Fibroblast of skin of left quadriceps (primary cell): Measurements from ENCODE around the gene VCX3B.
"Not testable (repeated sequence)": the region's sequence is repeated elsewhere in the genome, so short reads cannot be mapped to it uniquely, and the experiment has no call there.

Experiments
- DNase-seq, 2 experiments: peaks; one replicate each; pipeline ENCODE4 v3.0.0-alpha.2; 2013; ENCODE audit warnings: low read depth in 2 of 2

The VCX3B gene

DNA sequence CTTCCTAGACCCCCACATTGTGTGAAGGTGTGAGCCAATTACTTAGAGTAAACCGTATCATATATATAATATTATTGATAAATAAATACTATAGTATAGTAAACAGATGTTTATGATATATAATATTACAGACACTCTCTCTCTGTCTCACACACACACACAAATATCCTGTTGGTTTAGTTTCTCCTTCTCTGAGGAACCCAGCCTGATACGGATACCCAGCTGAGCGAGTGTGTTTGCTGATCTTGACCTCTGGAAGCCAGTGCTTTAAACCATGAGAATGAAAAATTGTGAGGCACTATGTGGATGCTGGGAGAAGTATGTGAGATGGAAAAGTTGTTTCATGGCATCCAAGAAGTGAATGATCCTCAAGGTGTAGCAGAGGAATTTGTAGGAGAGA is at the start of gene VCX3B:
VCX3B (plus strand) TSS at position 301 of the 400 bp plus-strand sequence. CDS start 621 bp downstream, outside the sequence.
- DNase-seq, result not testable (repeated sequence)

DNA sequence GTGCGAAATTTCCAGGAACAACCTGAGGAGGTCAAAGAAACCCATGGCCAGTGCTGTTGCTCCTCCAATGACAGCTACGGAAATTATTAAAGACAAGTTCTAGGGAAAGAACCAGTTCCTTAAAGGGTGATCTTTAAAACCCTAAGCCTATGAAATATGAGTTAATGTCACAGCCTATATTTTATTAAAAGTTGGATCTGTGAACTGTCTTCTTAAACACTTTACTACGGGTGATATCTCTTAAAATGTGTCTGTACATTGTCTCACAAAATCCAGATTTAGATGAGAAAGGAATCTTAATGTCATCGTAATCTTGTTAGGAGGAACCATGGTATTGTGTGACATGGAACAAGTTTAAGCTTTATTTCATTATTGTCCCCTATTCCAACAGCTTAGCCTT is 46.3 kb upstream of the VCX3B start:
- DNase-seq, result no peak

GRCh38 chrX:8424912-8425311 is 39.7 kb upstream of the VCX3B start:
- no peak for DNase-seq

- no peak for DNase-seq
These were observed 34.9 kb upstream of the VCX3B start for GRCh38 chrX:8429692-8430249.

DNA sequence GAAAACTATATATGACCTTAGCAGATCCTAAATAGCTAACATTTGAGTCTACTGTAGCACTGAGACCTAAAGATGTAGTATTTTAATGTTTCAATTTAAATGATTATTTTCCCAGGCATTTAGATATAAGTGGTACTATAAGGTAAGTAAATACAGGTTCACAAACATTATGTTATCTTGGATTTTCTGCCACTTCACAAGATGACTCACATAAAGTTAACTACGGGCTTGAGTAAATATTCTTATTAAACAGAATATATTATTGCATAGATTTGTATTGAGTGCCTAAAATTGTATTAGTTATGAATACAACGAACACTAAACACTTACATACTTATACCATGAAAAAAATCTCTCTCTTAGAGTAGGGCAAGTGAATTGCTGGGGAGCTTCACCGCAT is 34.2 kb upstream of the VCX3B start:
- DNase-seq, result no peak

GRCh38 chrX:8432396-8432795 is 32.2 kb upstream of the VCX3B start:
- DNase-seq, result peak; percentile 39 to 47

GRCh38 chrX:8433109-8434062 is 31.2 kb upstream of the VCX3B start:
- DNase-seq, result no peak

GRCh38 chrX:8447368-8447767 is 17.3 kb upstream of the VCX3B start:
- DNase-seq, result no peak

DNA sequence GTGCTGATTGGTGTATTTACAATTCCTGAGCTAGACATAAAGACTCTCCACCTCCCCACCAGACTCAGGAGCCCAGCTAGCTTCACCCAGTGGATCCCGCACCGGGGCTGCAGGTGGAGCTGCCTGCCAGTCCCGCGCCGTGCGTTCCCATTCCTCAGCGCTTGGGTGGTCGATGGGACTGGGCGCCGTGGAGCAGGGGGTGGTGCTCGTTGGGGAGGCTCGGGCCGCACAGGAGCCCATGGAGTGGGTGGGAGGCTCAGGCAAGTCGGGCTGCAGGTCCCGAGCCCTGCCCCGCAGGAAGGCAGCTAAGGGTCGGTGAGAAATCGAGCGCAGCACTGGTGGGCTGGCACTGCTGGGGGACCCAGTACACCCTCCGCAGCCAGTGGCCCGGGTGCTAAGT is 12.3 kb upstream of the VCX3B start:
- not testable (repeated sequence) for DNase-seq

DNA sequence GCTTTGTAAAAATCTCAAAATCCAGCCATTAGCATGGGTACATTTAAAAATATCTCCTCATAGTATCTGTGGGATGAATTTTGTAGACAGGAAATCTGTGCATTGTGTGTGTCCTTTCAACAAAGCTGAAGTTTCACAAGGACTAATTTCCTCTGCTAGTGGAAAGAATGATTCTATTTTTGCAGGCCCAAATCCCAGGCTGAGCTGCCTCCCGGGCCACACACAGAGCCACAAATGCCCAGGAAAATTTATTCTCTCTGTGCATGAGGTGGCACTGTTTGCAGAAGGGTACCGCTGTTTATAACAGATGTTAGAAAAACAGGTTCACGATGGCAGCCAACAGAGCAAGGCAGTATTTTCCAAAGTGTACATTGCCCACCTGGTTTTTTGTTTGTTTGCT is 11.0 kb upstream of the VCX3B start:
- DNase-seq, result no peak

- DNase-seq, result no peak
These were observed 9.1 kb upstream of the VCX3B start for GRCh38 chrX:8455557-8455956.

- no peak for DNase-seq
These were observed 2.1 kb upstream of the VCX3B start for GRCh38 chrX:8462488-8462887.

DNA sequence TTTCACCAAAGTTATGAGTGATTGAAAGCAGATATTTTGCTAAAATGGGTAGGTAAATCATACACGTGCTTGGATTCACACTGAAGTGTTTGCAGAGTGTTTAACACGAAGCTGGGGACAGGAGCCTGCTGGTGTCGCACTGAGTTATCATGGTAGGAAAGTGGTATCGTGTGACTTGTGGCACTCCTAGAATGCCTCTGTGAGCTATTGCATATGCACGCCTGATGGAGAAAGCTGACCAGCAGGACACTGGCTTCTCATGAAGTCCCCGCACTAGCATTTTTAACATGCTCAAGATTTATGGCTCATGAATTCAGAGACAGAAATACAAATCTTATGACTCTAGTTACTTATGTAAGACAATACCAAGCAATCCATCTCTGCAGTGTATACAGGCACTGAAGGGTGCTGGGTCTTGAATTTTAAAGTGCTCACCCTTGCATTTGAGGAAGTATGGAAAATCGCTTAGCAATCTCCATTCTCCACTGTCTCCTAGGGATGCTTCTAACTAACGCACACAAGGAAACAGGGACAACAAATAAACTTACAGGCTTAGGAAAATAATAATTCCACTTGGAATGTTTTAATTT is 19.8 kb downstream of the VCX3B start:
- DNase-seq, result no peak

DNA sequence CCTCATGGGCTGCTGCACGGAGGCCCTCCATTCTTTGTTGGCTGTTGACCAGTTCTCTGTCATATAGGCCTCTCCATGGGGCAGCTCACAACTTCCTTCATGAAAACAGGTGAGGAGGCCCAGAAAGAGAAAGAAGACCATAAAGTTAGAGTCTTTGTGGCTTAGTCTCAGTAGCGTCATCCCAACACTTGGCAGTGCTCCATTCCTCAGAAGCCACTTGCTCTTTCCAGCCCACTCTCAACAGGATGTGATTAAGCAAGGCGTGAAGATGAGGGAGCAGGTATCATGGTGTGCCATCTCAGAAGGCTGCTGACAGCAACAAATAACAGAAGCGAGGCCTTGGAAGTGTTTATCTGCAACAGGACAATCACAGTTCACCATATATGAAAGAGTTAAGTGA is 30.4 kb downstream of the VCX3B start:
- not testable (repeated sequence) for DNase-seq

- no peak for DNase-seq
These were observed 35.6 kb downstream of the VCX3B start for GRCh38 chrX:8500203-8500602.

DNA sequence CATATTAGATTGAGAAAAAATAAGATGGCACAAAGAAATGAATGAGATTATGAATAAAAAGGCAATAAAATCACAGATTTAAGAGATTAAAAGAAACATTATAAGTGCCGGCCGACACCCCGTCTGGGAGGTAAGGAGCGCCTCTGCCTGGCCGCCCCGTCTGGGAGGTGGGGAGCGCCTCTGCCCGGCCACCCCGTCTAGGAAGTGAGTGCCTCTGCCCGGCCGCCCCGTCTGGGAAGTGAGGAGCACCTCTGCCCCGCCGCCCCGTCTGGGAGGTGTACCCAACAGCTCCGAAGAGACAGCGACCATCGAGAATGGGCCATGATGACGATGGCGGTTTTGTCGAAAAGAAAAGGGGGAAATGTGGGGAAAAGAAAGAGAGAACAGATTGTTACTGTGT is 37.5 kb downstream of the VCX3B start:
- not testable (repeated sequence) for DNase-seq

DNA sequence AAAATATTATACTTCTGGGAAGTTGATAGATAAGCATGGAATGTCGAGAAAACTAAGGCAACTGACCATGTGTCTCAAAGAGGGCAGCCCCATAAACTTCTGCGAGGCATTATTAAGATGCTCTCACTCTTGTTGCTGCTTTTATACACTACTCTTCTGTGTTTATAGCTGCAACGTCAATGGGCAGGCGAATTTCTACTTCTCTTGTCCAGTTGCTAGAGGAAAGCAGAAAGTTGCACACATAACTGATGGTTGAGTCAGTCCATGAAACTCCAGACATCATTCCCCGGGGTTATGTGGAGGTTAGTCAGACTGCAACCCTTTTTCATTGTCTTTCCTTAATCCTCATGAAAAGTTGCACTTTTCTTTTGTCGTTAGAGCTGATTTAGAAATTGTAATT is 39.8 kb downstream of the VCX3B start:
- DNase-seq, result peak; percentile 18
